Measurements from ENCODE around the gene TMPRSS9.

- TF ChIP-seq EZH2 (IDR thresholded peaks at IDR 0.05; ENCODE audit: insufficient read depth, poor library complexity, severe bottlenecking): no peak
- no peak for TF ChIP-seq EZH2phosphoT487 (IDR thresholded peaks at IDR 0.05; ENCODE audit: insufficient read depth, low read depth)
Measured at GRCh38 chr19:2359992-2360685, at the start of gene TMPRSS9.

Measured in GM23248 (cell line).